HFFc6 (cell line): ENCODE data around the gene RTP4. TPM values are rescaled to one million over a fixed set of nuclear protein-coding genes. Genes with fewer than 3 reads are reported as not detected.
"Not testable (repeated sequence)": the region's sequence is repeated elsewhere in the genome, so short reads cannot be mapped to it uniquely, and the experiment has no call there.

Source experiments
- DNase-seq: peaks from one replicate; pipeline ENCODE4 v3.0.0-alpha.2; 2018
- H3K27ac Mint-ChIP-seq: 2 replicates; pipeline ENCODE4 v1.8.0; 2020; ENCODE audit warnings: mild to moderate bottlenecking, mixed read lengths
- H3K27me3 Mint-ChIP-seq: 2 replicates; pipeline ENCODE4 v1.8.0; 2021; ENCODE audit warnings: mild to moderate bottlenecking, moderate library complexity, mixed read lengths; ENCODE audit not compliant: insufficient read depth
- H3K36me3 Mint-ChIP-seq: 2 replicates; pipeline ENCODE4 v1.8.0; 2021; ENCODE audit warnings: low read depth, mixed read lengths
- H3K4me1 Mint-ChIP-seq: 2 replicates; pipeline ENCODE4 v1.8.0; 2020; ENCODE audit warnings: low read depth, mixed read lengths
- H3K4me3 Mint-ChIP-seq: 2 replicates; pipeline ENCODE4 v1.8.0; 2020; ENCODE audit warnings: mild to moderate bottlenecking, moderate library complexity, mixed read lengths
- H3K9me3 Mint-ChIP-seq: 2 replicates; pipeline ENCODE4 v1.8.0; 2020; ENCODE audit warnings: mild to moderate bottlenecking, mixed read lengths
- CTCF ChIP-seq: fragments of 200-600 bp; sonication (generic); IDR thresholded peaks from 2 replicates; pipeline ENCODE4 v1.5.0; 2021; ENCODE audit warnings: antibody characterized with exemption, mild to moderate bottlenecking
- total RNA-seq, 6 experiments: library from RNA; stranded (reverse); fragmentation: NEBNext Ultra II Directional; extraction: Animal tissue kit (Norgen Biotek cat#: 25700); gene quantifications; 2 replicates in 1 of 6; 3 replicates in 5 of 6; pipeline ENCODE4 v1.2.3, GENCODE V29; 2021

RTP4 gene
- total RNA-seq, 6 experiments from 2014 or later: 0.13 TPM; not detected in 5

GRCh38 chr3:187403768-187404288, 35.6 kb downstream of the RTP4 start:
- H3K27me3 Mint-ChIP-seq: no peaks in the 10 kb centered on the region
- no peak for TF ChIP-seq CTCF
- peak overlapping the region; percentile 79 for H3K27ac Mint-ChIP-seq
- peak overlapping the region; percentile 59; the same call in 1 of the 2 replicates for H3K4me3 Mint-ChIP-seq
- peak; percentile 96 for DNase-seq
- peaks cover 27% of the 10 kb centered on the region for H3K4me1 Mint-ChIP-seq
- no peaks in the 10 kb centered on the region for H3K9me3 Mint-ChIP-seq
- H3K36me3 Mint-ChIP-seq: 0 out of 2 replicates have a peak, but pooled peaks cover 4% of the 10 kb centered on the region

- DNase-seq: no peak
- peaks cover 27% of the 10 kb centered on the region for H3K4me1 Mint-ChIP-seq
- 0 out of 2 replicates have a peak, but pooled peaks cover 2% of the 10 kb centered on the region for H3K27me3 Mint-ChIP-seq
- no peak overlapping the region for H3K4me3 Mint-ChIP-seq
- TF ChIP-seq CTCF: no peak
- H3K27ac Mint-ChIP-seq: no peak overlapping the region
- H3K9me3 Mint-ChIP-seq: no peaks in the 10 kb centered on the region
- no peaks in the 10 kb centered on the region for H3K36me3 Mint-ChIP-seq
Measured at GRCh38 chr3:187406927-187407326, 38.7 kb downstream of the RTP4 start.

GRCh38 chr3:187411991-187412781, 44.0 kb downstream of the RTP4 start:
- not testable (repeated sequence) for H3K27ac Mint-ChIP-seq, H3K36me3 Mint-ChIP-seq, DNase-seq, H3K27me3 Mint-ChIP-seq, H3K9me3 Mint-ChIP-seq, H3K4me3 Mint-ChIP-seq, H3K4me1 Mint-ChIP-seq

Other genes with a start within 250 kb of the RTP4 start
- gene RPL39L, start 228.9 kb upstream of the RTP4 start, total RNA-seq: 10 to 100 TPM in 5 of 6 experiments, 1 to 10 TPM in 1; 6.5 to 20.0 (median 18.0) TPM
- gene RTP1, start 170.9 kb upstream of the RTP4 start, total RNA-seq: not detected
- 100 to 1,000 TPM in 3 of 6 experiments, 10 to 100 TPM in 3; 31.5 to 133 (median 101) TPM for gene MASP1, start 76.6 kb upstream of the RTP4 start, total RNA-seq